KMS-11 (cell line): ENCODE measurements around the gene TAF11L2.
"Not testable (repeated sequence)": the region's sequence is repeated elsewhere in the genome, so short reads cannot be mapped to it uniquely, and the experiment has no call there.

Experiments
- H2AFZ ChIP-seq: fragments of 200-600 bp; sonication (generic); 2 replicates; pipeline ENCODE4 v1.6.1; 2016; ENCODE audit warnings: antibody characterized with exemption, mixed run types, low read depth
- H3K27ac ChIP-seq: fragments of 200-600 bp; sonication (generic); 2 replicates; pipeline ENCODE4 v1.6.1; 2016; ENCODE audit warnings: mild to moderate bottlenecking, mixed run types
- H3K27me3 ChIP-seq: fragments of 200-600 bp; sonication (generic); 2 replicates; pipeline ENCODE4 v1.6.1; 2017; ENCODE audit warnings: mild to moderate bottlenecking, low read depth, mixed run types, moderate library complexity; ENCODE audit not compliant: insufficient read depth
- H3K36me3 ChIP-seq: fragments of 200-600 bp; sonication (generic); 2 replicates; pipeline ENCODE4 v1.6.1; 2017; ENCODE audit warnings: mild to moderate bottlenecking, mixed run types; ENCODE audit not compliant: insufficient read depth
- H3K4me1 ChIP-seq: fragments of 200-600 bp; sonication (generic); 2 replicates; pipeline ENCODE4 v1.6.1; 2016; ENCODE audit warnings: mild to moderate bottlenecking, low read depth, mixed run types; ENCODE audit not compliant: poor library complexity, severe bottlenecking
- H3K4me2 ChIP-seq: fragments of 200-600 bp; sonication (generic); 2 replicates; pipeline ENCODE4 v1.7.0; 2016; ENCODE audit warnings: mild to moderate bottlenecking, mixed run types
- H3K4me3 ChIP-seq: fragments of 200-600 bp; sonication (generic); IDR thresholded peaks from 2 replicates; pipeline ENCODE4 v1.6.1; 2017; ENCODE audit warnings: low read depth, low read length, mixed read lengths; ENCODE audit not compliant: insufficient read depth
- H3K79me2 ChIP-seq: fragments of 200-600 bp; sonication (generic); 2 replicates; pipeline ENCODE4 v1.6.1; 2016; ENCODE audit warnings: low read depth, mixed run types; ENCODE audit not compliant: insufficient read depth
- H3K9ac ChIP-seq: fragments of 200-600 bp; sonication (generic); 2 replicates; pipeline ENCODE4 v1.6.1; 2016; ENCODE audit warnings: mild to moderate bottlenecking, mixed run types
- H4K20me1 ChIP-seq: fragments of 200-600 bp; sonication (generic); 2 replicates; pipeline ENCODE4 v1.6.1; 2016; ENCODE audit warnings: mild to moderate bottlenecking, mixed run types; ENCODE audit not compliant: insufficient read depth

Gene TAF11L2

GRCh38 chr5:17526504-17526903 lies 28.5 kb downstream of the TAF11L2 start:
- H2AFZ ChIP-seq, H3K9ac ChIP-seq, H3K79me2 ChIP-seq, H4K20me1 ChIP-seq, H3K27ac ChIP-seq, H3K36me3 ChIP-seq, H3K27me3 ChIP-seq, H3K4me1 ChIP-seq, H3K4me2 ChIP-seq, H3K4me3 ChIP-seq: not testable (repeated sequence)

GRCh38 chr5:17528369-17528768 lies 30.3 kb downstream of the TAF11L2 start, which contains the start of gene TAF11L6:
TSS of gene TAF11L6 (plus strand) at chr5:17528669.
- H3K27ac ChIP-seq, H3K79me2 ChIP-seq, H3K27me3 ChIP-seq, H3K9ac ChIP-seq, H3K4me1 ChIP-seq, H2AFZ ChIP-seq, H3K36me3 ChIP-seq, H3K4me2 ChIP-seq, H4K20me1 ChIP-seq, H3K4me3 ChIP-seq: not testable (repeated sequence)
